ENCODE measurements around the gene TAF4. TPM values are rescaled to one million over a fixed set of nuclear protein-coding genes. Genes with fewer than 3 reads are reported as not detected.
A peak's percentile ranks its signal among the peaks of the same experiment; 100 is the strongest.
"Not testable (repeated sequence)": the region's sequence is repeated elsewhere in the genome, so short reads cannot be mapped to it uniquely, and the experiment has no call there.

TAF4 gene
- total and polyA plus RNA-seq, 7 donors: 3.6 to 13.3 (median 8.9) TPM

- no peak for TF ChIP-seq EP300 (IDR thresholded peaks at IDR 0.05)
- no peak for TF ChIP-seq POLR2A (IDR thresholded peaks at IDR 0.05)
- TF ChIP-seq POLR2AphosphoS5 (IDR thresholded peaks at IDR 0.05): no peak
- no peak for TF ChIP-seq CTCF (IDR thresholded peaks at IDR 0.05)
- no peak for DNase-seq
- peaks cover 0 to 40% (median 21%) of the 10 kb centered on the region in 4 donors for H3K36me3 ChIP-seq
- peaks cover 0 to 5% (median 0%) of the 10 kb centered on the region in 3 donors for H3K27me3 ChIP-seq
- WGBS, 2 donors: 95 to 98% methylated on average over 25 of the region's 25 CpGs
- H3K4me3 ChIP-seq: no peak overlapping the region
- intact Hi-C loops (cut with DNase I): no loop called here
- H3K4me1 ChIP-seq: no peaks in the 10 kb centered on the region
- H3K9me3 ChIP-seq: no peaks in the 10 kb centered on the region
- H3K27ac ChIP-seq: no peak overlapping the region
Measured at GRCh38 chr20:61973515-61974356, 91.9 kb downstream of the TAF4 start.

GRCh38 chr20:61972636-61973508, 92.8 kb downstream of the TAF4 start:
- Histone ChIP-seq H3K9me3 (no peaks in the 10 kb centered on the region), H3K27me3 (peaks cover 0 to 13% (median 0%) of the 10 kb centered on the region in 3 donors), H3K36me3 (peaks cover 0 to 40% (median 21%) of the 10 kb centered on the region in 4 donors), H3K27ac (no peak overlapping the region), H3K4me3 (no peak overlapping the region), H3K4me1 (no peaks in the 10 kb centered on the region)
- 95 to 96% methylated on average over 27 of the region's 27 CpGs for WGBS, 2 donors
- DNase-seq: peak; percentile 55
- no peak for TF ChIP-seq EP300 (IDR thresholded peaks at IDR 0.05)
- TF ChIP-seq CTCF (IDR thresholded peaks at IDR 0.05): no peak
- TF ChIP-seq POLR2AphosphoS5 (IDR thresholded peaks at IDR 0.05): no peak
- TF ChIP-seq POLR2A (IDR thresholded peaks at IDR 0.05): no peak
- intact Hi-C loops (cut with DNase I): no loop called here

GRCh38 chr20:61971595-61971994, 94.1 kb downstream of the TAF4 start:
- H3K4me3 ChIP-seq; intact Hi-C loops (cut with DNase I); H3K9me3 ChIP-seq; H3K27ac ChIP-seq; H3K4me1 ChIP-seq: not testable (repeated sequence)
- WGBS, 2 donors: 97% methylated on average over 12 to 13 of the region's 13 CpGs
- peak; percentile 25 for DNase-seq
- Histone ChIP-seq H3K36me3 (peaks cover 0 to 36% (median 20%) of the 10 kb centered on the region in 4 donors), H3K27me3 (peaks cover 0 to 22% (median 6%) of the 10 kb centered on the region in 3 donors)

GRCh38 chr20:61970357-61970756, 95.3 kb downstream of the TAF4 start:
- peaks cover 0 to 5% (median 0%) of the 10 kb centered on the region in 4 donors for H3K4me1 ChIP-seq
- H3K27me3 ChIP-seq: peaks cover 8 to 34% (median 19%) of the 10 kb centered on the region in 3 donors
- H3K4me3 ChIP-seq: no peak overlapping the region
- TF ChIP-seq CTCF (IDR thresholded peaks at IDR 0.05) (no peak), EP300 (IDR thresholded peaks at IDR 0.05) (no peak), POLR2A (IDR thresholded peaks at IDR 0.05) (no peak), POLR2AphosphoS5 (IDR thresholded peaks at IDR 0.05) (no peak)
- no peak for DNase-seq
- H3K27ac ChIP-seq: no peak overlapping the region
- H3K36me3 ChIP-seq: peaks cover 0 to 26% (median 17%) of the 10 kb centered on the region in 4 donors
- no peaks in the 10 kb centered on the region for H3K9me3 ChIP-seq
- 95% methylated on average over 14 of the region's 14 CpGs for WGBS, 2 donors
- intact Hi-C loops (cut with DNase I): no loop called here

GRCh38 chr20:61969806-61970205, 95.9 kb downstream of the TAF4 start:
- Histone ChIP-seq H3K36me3 (peaks cover 0 to 26% (median 17%) of the 10 kb centered on the region in 4 donors), H3K4me1 (peaks cover 0 to 5% (median 0%) of the 10 kb centered on the region in 4 donors), H3K9me3 (no peaks in the 10 kb centered on the region), H3K4me3 (no peak overlapping the region), H3K27ac (no peak overlapping the region), H3K27me3 (peaks cover 10 to 39% (median 24%) of the 10 kb centered on the region in 3 donors)
- intact Hi-C loops (cut with DNase I): no loop called here
- 93 to 94% methylated on average over 27 of the region's 27 CpGs for WGBS, 2 donors
- TF ChIP-seq EP300 (IDR thresholded peaks at IDR 0.05): no peak
- no peak for TF ChIP-seq CTCF (IDR thresholded peaks at IDR 0.05)
- no peak for TF ChIP-seq POLR2A (IDR thresholded peaks at IDR 0.05)
- TF ChIP-seq POLR2AphosphoS5 (IDR thresholded peaks at IDR 0.05): no peak
- peak; percentile 40 for DNase-seq

Measured in sigmoid colon (tissue), 7 donors.